ENCODE data around the gene GNAT2. TPM values are rescaled to one million over a fixed set of nuclear protein-coding genes. Genes with fewer than 3 reads are reported as not detected.

The GNAT2 gene
- total and polyA plus RNA-seq, 2 donors (not counting 3 experiments of a cell fraction or from before 2014, with no cell fraction given): not detected

DNA sequence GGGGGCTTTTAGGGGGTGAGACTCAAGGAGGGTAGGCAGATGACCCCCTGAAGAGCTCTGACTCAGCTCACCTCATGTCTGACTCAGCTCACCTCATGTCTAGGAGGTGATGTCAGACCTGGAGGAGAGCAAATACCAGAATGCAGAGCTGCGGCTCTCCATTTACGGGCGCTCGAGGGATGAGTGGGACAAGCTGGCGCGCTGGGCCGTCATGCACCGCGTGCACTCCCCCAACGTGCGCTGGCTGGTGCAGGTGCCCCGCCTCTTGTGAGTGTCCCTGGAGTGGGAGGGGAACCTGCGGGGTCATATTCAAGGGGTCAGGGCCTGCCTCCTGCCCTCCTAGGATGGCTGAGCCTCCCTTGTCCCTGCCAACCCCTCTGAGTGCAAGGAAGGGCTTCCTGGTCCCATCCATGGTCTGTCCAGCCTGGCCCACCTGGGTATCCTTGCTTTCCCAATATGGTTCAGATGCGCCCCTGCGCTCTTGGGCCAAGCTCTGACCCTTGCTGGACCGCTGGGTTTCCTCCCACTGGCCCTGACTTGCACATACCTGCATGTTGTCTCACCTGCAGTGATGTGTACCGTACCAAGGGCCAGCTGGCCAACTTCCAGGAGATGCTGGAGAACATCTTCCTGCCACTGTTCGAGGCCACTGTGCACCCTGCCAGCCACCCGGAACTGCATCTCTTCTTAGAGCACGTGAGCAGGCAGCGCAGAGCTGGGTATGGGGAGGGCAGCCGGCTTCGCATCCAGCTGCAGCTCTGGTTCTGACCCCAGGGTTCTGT, 9.3 kb upstream of the GNAT2 start:
- Histone ChIP-seq H3K4me2 (ENCODE audit: insufficient read depth, low read length) (no peak overlapping the region), H3K9me1 (replicated peaks; ENCODE audit: control insufficient read depth, extremely low read depth, insufficient read depth, low read length) (no peaks in the 10 kb centered on the region), H3K9me3 (replicated peaks; ENCODE audit: control insufficient read depth, insufficient read depth, low read length) (no peaks in the 10 kb centered on the region), H3K79me2 (ENCODE audit: control insufficient read depth, insufficient read depth, low read length) (peaks cover 15% of the 10 kb centered on the region), H3K27ac (ENCODE audit: insufficient read depth, low read depth, low read length) (no peak overlapping the region), H3K27me3 (ENCODE audit: control insufficient read depth in 2 of 2, insufficient read depth in 2 of 2, low read length in 2 of 2) (no peaks in the 10 kb centered on the region), H3K4me3 (replicated peaks in 1 of 3; ENCODE audit: insufficient read depth in 1 of 3, low read depth in 1 of 3, low read length in 3 of 3) (no peak overlapping the region), H2AFZ (ENCODE audit: low read depth, low read length) (no peak overlapping the region), H4K20me1 (replicated peaks; ENCODE audit: control insufficient read depth, extremely low read depth, insufficient read depth, low read length) (no peaks in the 10 kb centered on the region), H3K4me1 (ENCODE audit: control insufficient read depth, extremely low read depth, insufficient read depth, low read length) (no peaks in the 10 kb centered on the region), H3K36me3 (ENCODE audit: control insufficient read depth in 2 of 2, extremely low read depth in 1 of 2, insufficient read depth in 2 of 2, low read length in 2 of 2) (peaks cover 9 to 47% of the 10 kb centered on the region in 2 experiments), H3K9ac (replicated peaks; ENCODE audit: extremely low read depth, insufficient read depth, low read length) (no peak overlapping the region)
- DNase-seq (ENCODE audit: low read depth, low spot score) (no peak), FAIRE-seq (no peak)
- no TSS peak for BruUV-seq (replicated peaks)
- ChIA-PET CTCF (interaction anchor here (1.1 to 15.2 kb wide), 7 partner anchors 9 to 84 kb away, joined by 3 to 565 read pairs (median 28); partner anchors contain the start of genes AMPD2, GNAI3 and GNAT2), POLR2A (interaction anchor here (1.0 to 2.2 kb wide), 2 partner anchors 80 to 356 kb away, joined by 3 to 11 read pairs; partner anchors contain the start of genes AHCYL1 and GNAI3)
- intact Hi-C loops (cut with micrococcal nuclease) (no loop called here), dilution Hi-C loops (cut with MboI; ENCODE audit: extremely low pct_ligation_motif_present, low sequenced_read_pairs) (no loop called here)
- no peak for TF ChIP-seq MAX (IDR thresholded peaks at IDR 0.05; ENCODE audit: insufficient read depth, insufficient read length)
- no peak for TF ChIP-seq GATA2 (IDR thresholded peaks at IDR 0.05; ENCODE audit: insufficient read depth, insufficient read length, low read depth, low read length)
- TF ChIP-seq POLR2AphosphoS5 (IDR thresholded peaks at IDR 0.05; ENCODE audit: insufficient read depth, low read depth, low read length): no peak
- no peak for TF ChIP-seq POLR2A (IDR thresholded peaks at IDR 0.05; ENCODE audit: low read depth, low read length)
- TF ChIP-seq MYC (IDR thresholded peaks at IDR 0.05; ENCODE audit: low read depth, low read length): no peak

All from endothelial cell of umbilical vein (primary cell).